Fibroblast of lung (primary cell): ENCODE results near the gene DNER. TPM values are rescaled to one million over a fixed set of nuclear protein-coding genes. Genes with fewer than 3 reads are reported as not detected.

Experiments used
- DNase-seq, 2 donors: peaks; one replicate each; pipeline versions ENCODE4 v3.0.0 to v3.0.0-alpha.2; 2010; ENCODE audit warnings: low read depth in 2 of 2
- H2AFZ ChIP-seq: 2 replicates; pipeline ENCODE4 v1.5.1; 2012; ENCODE audit warnings: low read length, control low read depth, inconsistent platforms
- H3K27ac ChIP-seq: 2 replicates; pipeline ENCODE4 v1.5.1; 2011; ENCODE audit warnings: low read length, control low read depth; ENCODE audit not compliant: insufficient read depth
- H3K27me3 ChIP-seq: 2 replicates; pipeline ENCODE4 v1.5.1; 2011; ENCODE audit warnings: mild to moderate bottlenecking, low read length; ENCODE audit not compliant: control insufficient read depth, insufficient read depth
- H3K36me3 ChIP-seq: 2 replicates; pipeline ENCODE4 v1.5.1; 2011; ENCODE audit warnings: low read length; ENCODE audit not compliant: control insufficient read depth, insufficient read depth
- H3K4me1 ChIP-seq: 2 replicates; pipeline ENCODE4 v1.5.1; 2011; ENCODE audit warnings: low read length; ENCODE audit not compliant: control insufficient read depth, insufficient read depth; ENCODE audit errors: extremely low read depth
- H3K4me2 ChIP-seq: 2 replicates; pipeline ENCODE4 v1.5.1; 2011; ENCODE audit warnings: low read length, control low read depth; ENCODE audit not compliant: insufficient read depth; ENCODE audit errors: extremely low read depth
- H3K4me3 ChIP-seq, 4 experiments: fragments of 200-600 bp in 1 of 4; sonication (generic) in 1 of 4; replicated peaks in 1 of 4; 2 replicates each; pipeline ENCODE4 v1.5.1; 2011 to 2016; ENCODE audit warnings: low read length in 4 of 4, low read depth in 3 of 4, mild to moderate bottlenecking in 3 of 4, control low read depth in 2 of 4, inconsistent platforms in 1 of 4, mixed read lengths in 1 of 4; ENCODE audit not compliant: insufficient read depth in 1 of 4; ENCODE audit errors: control extremely low read depth in 1 of 4
- H3K79me2 ChIP-seq: 2 replicates; pipeline ENCODE4 v1.5.1; 2012; ENCODE audit warnings: mild to moderate bottlenecking, low read length, inconsistent platforms; ENCODE audit not compliant: control insufficient read depth, insufficient read depth
- H3K9ac ChIP-seq: 2 replicates; pipeline ENCODE4 v1.5.1; 2011; ENCODE audit warnings: mild to moderate bottlenecking, low read length, control low read depth; ENCODE audit not compliant: insufficient read depth
- H3K9me3 ChIP-seq: 2 replicates; pipeline ENCODE4 v1.5.1; 2012; ENCODE audit warnings: low read depth, low read length; ENCODE audit not compliant: control insufficient read depth, insufficient read depth
- H4K20me1 ChIP-seq: 2 replicates; pipeline ENCODE4 v1.5.1; 2011; ENCODE audit warnings: low read length; ENCODE audit not compliant: control insufficient read depth, insufficient read depth; ENCODE audit errors: extremely low read depth
- CTCF ChIP-seq, 2 donors: IDR thresholded peaks in 1 of 2; conservative IDR thresholded peaks in 1 of 2; 1 replicate in 1 of 2; 2 replicates in 1 of 2; pipeline ENCODE4 v1.5.1; 2011 to 2012; ENCODE audit warnings: low read length in 2 of 2, control low read depth in 1 of 2, inconsistent platforms in 1 of 2, low read depth in 1 of 2, mild to moderate bottlenecking in 1 of 2
- EZH2 ChIP-seq: IDR thresholded peaks from 2 replicates; pipeline ENCODE4 v1.5.1; 2012; ENCODE audit warnings: low read length, control low read depth, mild to moderate bottlenecking; ENCODE audit errors: missing control alignments
- polyA plus RNA-seq, 2 donors: library from polyadenylated mRNA; depleted of rRNA in 1 of 2; stranded (reverse) in 1 of 2; unstranded in 1 of 2; fragments of >200 nt; gene quantifications; 2 replicates each; pipeline ENCODE4 v1.2.1, GENCODE V29; 2011 to 2012; ENCODE audit warnings: missing spikeins in 1 of 2
- total RNA-seq: library from RNA; depleted of rRNA; stranded (reverse); fragments of >200 nt; gene quantifications from 2 replicates; pipeline ENCODE4 v1.2.1, GENCODE V29; 2014

Gene DNER
- total and polyA plus RNA-seq, 2 donors (not counting 1 experiment from before 2014, with no cell fraction given), result 0.33 to 0.43 TPM

- no peak overlapping the region for H2AFZ ChIP-seq
- no peaks in the 10 kb centered on the region for H3K27me3 ChIP-seq
- no peak overlapping the region for H3K4me3 ChIP-seq
- H3K27ac ChIP-seq, result no peak overlapping the region
- H3K79me2 ChIP-seq, result no peaks in the 10 kb centered on the region
- TF ChIP-seq EZH2 (no peak), CTCF (conservative IDR thresholded peaks at IDR 0.05 in 1 of 2, IDR thresholded peaks at IDR 0.05 in 1 of 2; ENCODE audit: low read depth in 1 of 2, low read length in 2 of 2) (no peak)
- no peak overlapping the region for H3K9ac ChIP-seq
- no peak for DNase-seq
- no peaks in the 10 kb centered on the region for H3K36me3 ChIP-seq
- no peaks in the 10 kb centered on the region for H3K9me3 ChIP-seq
- H3K4me1 ChIP-seq, result no peaks in the 10 kb centered on the region
- no peaks in the 10 kb centered on the region for H4K20me1 ChIP-seq
- H3K4me2 ChIP-seq, result no peak overlapping the region
Observed at GRCh38 chr2:229627728-229628127, 86.6 kb downstream of the DNER start.

GRCh38 chr2:229622495-229623355, 91.6 kb downstream of the DNER start:
- no peaks in the 10 kb centered on the region for H3K4me1 ChIP-seq
- peak in 1 of 2 donors; percentile 18 for DNase-seq
- no peak overlapping the region for H3K4me3 ChIP-seq
- no peak overlapping the region for H3K4me2 ChIP-seq
- H3K36me3 ChIP-seq, result no peaks in the 10 kb centered on the region
- no peaks in the 10 kb centered on the region for H3K9me3 ChIP-seq
- H2AFZ ChIP-seq, result no peak overlapping the region
- H3K27ac ChIP-seq, result no peak overlapping the region
- TF ChIP-seq EZH2 (no peak), CTCF (conservative IDR thresholded peaks at IDR 0.05 in 1 of 2, IDR thresholded peaks at IDR 0.05 in 1 of 2; ENCODE audit: low read depth in 1 of 2, low read length in 2 of 2) (no peak)
- H3K9ac ChIP-seq, result no peak overlapping the region
- H3K27me3 ChIP-seq, result no peaks in the 10 kb centered on the region
- no peaks in the 10 kb centered on the region for H3K79me2 ChIP-seq
- no peaks in the 10 kb centered on the region for H4K20me1 ChIP-seq

- Histone ChIP-seq H3K4me3 (no peak overlapping the region), H3K9me3 (no peaks in the 10 kb centered on the region), H3K27ac (no peak overlapping the region), H2AFZ (no peak overlapping the region), H3K27me3 (no peaks in the 10 kb centered on the region), H3K4me1 (no peaks in the 10 kb centered on the region), H3K36me3 (no peaks in the 10 kb centered on the region), H3K9ac (no peak overlapping the region), H3K79me2 (no peaks in the 10 kb centered on the region), H3K4me2 (no peak overlapping the region), H4K20me1 (no peaks in the 10 kb centered on the region)
- TF ChIP-seq CTCF (conservative IDR thresholded peaks at IDR 0.05 in 1 of 2, IDR thresholded peaks at IDR 0.05 in 1 of 2; ENCODE audit: low read depth in 1 of 2, low read length in 2 of 2), result no peak
- DNase-seq, result no peak
Observed at GRCh38 chr2:229620759-229621158, 93.6 kb downstream of the DNER start.
